PC-3 (cell line): Measurements from ENCODE around the gene CLDN11. TPM values are rescaled to one million over a fixed set of nuclear protein-coding genes. Genes with fewer than 3 reads are reported as not detected.

Experiments
- ATAC-seq: fragments of 200-7000 bp; cut with Tn5 transposase; 2 replicates; pipeline ENCODE4 v1.9.1; 2020; ENCODE audit warnings: mild to moderate bottlenecking, moderate library complexity
- BruUV-seq: library from RNA; stranded (reverse); fragments of 400-500 nt; replicated peaks from 2 replicates; lab custom pipeline; 2021; lab: Mats Ljungman, UMichigan
- CTCF ChIA-PET: fragments of 300-600 bp; sonication (Branson Sonifier 250); formaldehyde crosslinking; loops from one replicate; lab custom pipeline; 2022; ENCODE audit warnings: antibody characterized with exemption; lab: Charles Lee
- POLR2A ChIA-PET: fragments of 300-600 bp; sonication (Branson Sonifier 250); formaldehyde crosslinking; loops from one replicate; lab custom pipeline; 2022; ENCODE audit warnings: antibody characterized with exemption; ENCODE audit not compliant: unreplicated experiment; lab: Charles Lee
- DNase-seq: peaks from one replicate; pipeline ENCODE4 v3.0.0-alpha.2; 2015
- H2AFZ ChIP-seq: fragments of 300-600 bp; sonication (generic); 2 replicates; pipeline ENCODE4 v1.6.0; 2016; ENCODE audit warnings: antibody characterized with exemption, low read length
- H3F3A ChIP-seq: fragments of 300-600 bp; sonication (generic); one replicate; pipeline ENCODE4 v1.6.0; 2017; ENCODE audit warnings: antibody characterized with exemption, low read length, control low read depth, mild to moderate bottlenecking; ENCODE audit not compliant: unreplicated experiment
- H3K27ac ChIP-seq: fragments of 300-600 bp; sonication (generic); 2 replicates; pipeline ENCODE4 v1.5.1; 2016; ENCODE audit warnings: mild to moderate bottlenecking, low read length
- H3K27me3 ChIP-seq: fragments of 300-600 bp; sonication (generic); 2 replicates; pipeline ENCODE4 v1.6.1; 2016; ENCODE audit warnings: low read length, mixed read lengths
- H3K36me3 ChIP-seq: fragments of 300-600 bp; sonication (generic); 2 replicates; pipeline ENCODE4 v1.6.1; 2016; ENCODE audit warnings: low read depth, mixed run types, low read length, mixed read lengths
- H3K4me1 ChIP-seq: fragments of 300-600 bp; sonication (generic); 2 replicates; pipeline ENCODE4 v1.5.1; 2016; ENCODE audit warnings: low read length; ENCODE audit not compliant: insufficient read depth
- H3K4me2 ChIP-seq: fragments of 300-600 bp; sonication (generic); 2 replicates; pipeline ENCODE4 v1.6.0; 2016; ENCODE audit warnings: low read length
- H3K4me3 ChIP-seq: fragments of 300-600 bp; sonication (generic); 2 replicates; pipeline ENCODE4 v1.5.1; 2016; ENCODE audit warnings: mild to moderate bottlenecking, low read length, mixed read lengths
- H3K79me2 ChIP-seq: fragments of 300-600 bp; sonication (generic); 2 replicates; pipeline ENCODE4 v1.6.1; 2017; ENCODE audit warnings: low read length, mixed read lengths
- H3K9ac ChIP-seq: fragments of 300-600 bp; sonication (generic); 2 replicates; pipeline ENCODE4 v1.6.0; 2016; ENCODE audit warnings: mild to moderate bottlenecking, low read length
- H3K9me2 ChIP-seq: fragments of 300-600 bp; sonication (generic); replicated peaks from 2 replicates; pipeline ENCODE4 v1.6.1; 2016; ENCODE audit warnings: mixed run types, low read length, mixed read lengths
- H3K9me3 ChIP-seq: fragments of 300-600 bp; sonication (generic); 2 replicates; pipeline ENCODE4 v1.6.1; 2016; ENCODE audit warnings: low read length, mixed read lengths
- H4K20me1 ChIP-seq: fragments of 300-600 bp; sonication (generic); 2 replicates; pipeline ENCODE4 v1.6.1; 2016; ENCODE audit warnings: low read length, mixed read lengths
- CTCF ChIP-seq: fragments of 300-600 bp; sonication (generic); conservative IDR thresholded peaks from 2 replicates; pipeline ENCODE4 v1.5.1; 2017; ENCODE audit warnings: antibody characterized with exemption, low read depth, mild to moderate bottlenecking, low read length
- EZH2 ChIP-seq: fragments of 300-600 bp; sonication (generic); IDR thresholded peaks from one replicate; pipeline ENCODE4 v1.6.1; 2017; ENCODE audit warnings: antibody characterized with exemption, mild to moderate bottlenecking, low read length; ENCODE audit not compliant: unreplicated experiment
- EZH2phosphoT487 ChIP-seq: fragments of 300-600 bp; sonication (generic); IDR thresholded peaks from 2 replicates; pipeline ENCODE4 v1.6.1; 2018; ENCODE audit warnings: mild to moderate bottlenecking, antibody characterized with exemption, low read length, borderline replicate concordance
- intact Hi-C: fragments of 100-400 bp; cut with micrococcal nuclease; formaldehyde crosslinking; loops from 2 replicates; pipeline ENCODE4 v1.9.0; 2023
- total RNA-seq: library from RNA; depleted of rRNA; stranded (reverse); fragments of >200 nt; gene quantifications from 2 replicates; pipeline ENCODE4 v1.2.3, GENCODE V29; 2014

The CLDN11 gene
- total RNA-seq, 1 experiment from 2014 or later = 32.0 TPM

GRCh38 chr3:170469151-170470062 lies 50.7 kb downstream of the CLDN11 start:
- CTCF ChIA-PET = interaction anchor here (0.6 to 1.0 kb wide), 5 partner anchors 55 to 494 kb away, joined by 3 to 14 read pairs (median 4); no protein-coding TSS in a partner anchor
- H3K4me1 ChIP-seq = peaks cover 56% of the 10 kb centered on the region
- no peaks in the 10 kb centered on the region for H3F3A ChIP-seq
- no TSS peak for BruUV-seq
- TF ChIP-seq EZH2phosphoT487 = no peak
- TF ChIP-seq CTCF = no peak
- no peak for TF ChIP-seq EZH2
- peak overlapping the region; percentile 21 for H3K27ac ChIP-seq
- no peaks in the 10 kb centered on the region for H3K36me3 ChIP-seq
- POLR2A ChIA-PET = interaction anchor here (0.6 to 0.7 kb wide), 6 partner anchors 12 to 1672 kb away, joined by 4 to 25 read pairs (median 6); no protein-coding TSS in a partner anchor
- peak overlapping the region; percentile 60 for H3K4me2 ChIP-seq
- ATAC-seq = peak; percentile 72
- H3K4me3 ChIP-seq = no peak overlapping the region; the same call in 1 of the 2 replicates
- H3K27me3 ChIP-seq = no peaks in the 10 kb centered on the region
- intact Hi-C loops = loop anchor here (2.0 to 5.0 kb wide), 2 partner anchors 55 to 273 kb away; no protein-coding TSS in a partner anchor
- no peaks in the 10 kb centered on the region for H3K9me3 ChIP-seq
- peak; percentile 68 for DNase-seq
- H4K20me1 ChIP-seq = no peaks in the 10 kb centered on the region
- H3K79me2 ChIP-seq = no peaks in the 10 kb centered on the region
- 0 out of 2 replicates have a peak overlapping the region, but pooled peaks have one; percentile 10 for H2AFZ ChIP-seq
- H3K9ac ChIP-seq = no peak overlapping the region
- no peaks in the 10 kb centered on the region for H3K9me2 ChIP-seq

- POLR2A ChIA-PET = no interaction called here
- H3K27ac ChIP-seq = no peak overlapping the region
- intact Hi-C loops = no loop called here
Measured at GRCh38 chr3:170470063-170471016, 51.7 kb downstream of the CLDN11 start.

More at GRCh38 chr3:170470063-170471016, 51.7 kb downstream of the CLDN11 start:
- DNase-seq = no peak
- no TSS peak for BruUV-seq
- no peaks in the 10 kb centered on the region for H3K36me3 ChIP-seq
- peaks cover 48% of the 10 kb centered on the region for H3K4me1 ChIP-seq
- TF ChIP-seq EZH2phosphoT487 (no peak), CTCF (no peak), EZH2 (no peak)
- no peak for ATAC-seq
- H3K9ac ChIP-seq = no peak overlapping the region
- peak overlapping the region; percentile 60; the same call in 1 of the 2 replicates for H3K4me2 ChIP-seq
- no peak overlapping the region for H2AFZ ChIP-seq
- H3K9me3 ChIP-seq = no peaks in the 10 kb centered on the region
- CTCF ChIA-PET = interaction anchor here (0.9 kb wide), 1 partner anchor 341 kb away, joined by 4 read pairs; no protein-coding TSS in a partner anchor
- H3K27me3 ChIP-seq = no peaks in the 10 kb centered on the region
- H3K4me3 ChIP-seq = no peak overlapping the region
- H3F3A ChIP-seq = no peaks in the 10 kb centered on the region
- no peaks in the 10 kb centered on the region for H3K9me2 ChIP-seq
- no peaks in the 10 kb centered on the region for H3K79me2 ChIP-seq
- H4K20me1 ChIP-seq = no peaks in the 10 kb centered on the region
